Upper lobe of left lung (tissue), 6 donors: ENCODE data around the gene DOCK1. TPM values are rescaled to one million over a fixed set of nuclear protein-coding genes. Genes with fewer than 3 reads are reported as not detected.

ENCODE experiments used
- ATAC-seq, 2 donors: fragments of 200-7000 bp; cut with Tn5 transposase; one replicate each; pipeline ENCODE4 v1.9.1; 2022; ENCODE audit warnings: mild to moderate bottlenecking in 2 of 2, moderate library complexity in 2 of 2; ENCODE audit not compliant: low FRiP score in 2 of 2
- DNase-seq, 2 donors: peaks; one replicate each; pipeline ENCODE4 v3.0.0-alpha.2; 2019 to 2020
- H3K27ac ChIP-seq, 4 donors: fragments of 200-600 bp; sonication (generic); one replicate each; pipeline ENCODE4 v1.5.1; 2016 to 2019
- H3K27me3 ChIP-seq, 4 donors: fragments of 200-600 bp; sonication (generic); one replicate each; pipeline ENCODE4 v1.5.1; 2017 to 2019
- H3K36me3 ChIP-seq, 4 donors: fragments of 200-600 bp; sonication (generic); one replicate each; pipeline ENCODE4 v1.5.1; 2016 to 2019
- H3K4me1 ChIP-seq, 4 donors: fragments of 200-600 bp; sonication (generic); one replicate each; pipeline ENCODE4 v1.5.1; 2018 to 2019
- H3K4me3 ChIP-seq, 4 donors: fragments of 200-600 bp; sonication (generic); one replicate each; pipeline ENCODE4 v1.5.1; 2017 to 2019; ENCODE audit warnings: mild to moderate bottlenecking in 2 of 4, moderate library complexity in 1 of 4
- H3K9me3 ChIP-seq, 4 donors: fragments of 200-600 bp; sonication (generic); one replicate each; pipeline ENCODE4 v1.5.1; 2018 to 2019
- CTCF ChIP-seq, 6 experiments: fragments of 450-650 bp in 4 of 6; fragments of 200-600 bp in 2 of 6; sonication (generic) in 2 of 6; IDR thresholded peaks; one replicate each; pipeline ENCODE4 v1.5.1; 2016 to 2019; ENCODE audit warnings: antibody characterized with exemption in 6 of 6
- EP300 ChIP-seq, 4 donors: sonication (generic); formaldehyde crosslinking; IDR thresholded peaks; one replicate each; pipeline ENCODE4 v1.5.1; 2017; ENCODE audit warnings: antibody characterized with exemption in 4 of 4, control low read depth in 2 of 4
- POLR2A ChIP-seq, 4 donors: fragments of 450-650 bp; IDR thresholded peaks; one replicate each; pipeline ENCODE4 v1.5.1; 2016 to 2017; ENCODE audit warnings: antibody characterized with exemption in 4 of 4, mild to moderate bottlenecking in 2 of 4
- POLR2AphosphoS5 ChIP-seq, 2 donors: sonication (generic); formaldehyde crosslinking; IDR thresholded peaks; one replicate each; pipeline ENCODE4 v1.5.1; 2017; ENCODE audit warnings: antibody characterized with exemption in 2 of 2
- WGBS, 2 donors: methylation state at CpG; one replicate each; pipeline ENCODE4 v1.1.5; 2017 to 2018; 5-methylcytosine and 5-hydroxymethylcytosine counted together
- total RNA-seq, 6 donors: library from RNA; depleted of rRNA in 4 of 6; stranded (reverse); fragments of >200 nt in 4 of 6; gene quantifications; one replicate each; pipeline versions ENCODE4 v1.1.0 to v1.2.1, GENCODE V29; 2016 to 2021
- donor health status: DM: no; HTN: no; CAD: no; lungs with moderate emphysema.
- donor health status: DM: no; HTN: yes; CAD: no; lungs with severe emphysema.

DOCK1 gene
- total RNA-seq, 6 donors from 2014 or later: 37.5 to 63.9 (median 45.8) TPM

DNA sequence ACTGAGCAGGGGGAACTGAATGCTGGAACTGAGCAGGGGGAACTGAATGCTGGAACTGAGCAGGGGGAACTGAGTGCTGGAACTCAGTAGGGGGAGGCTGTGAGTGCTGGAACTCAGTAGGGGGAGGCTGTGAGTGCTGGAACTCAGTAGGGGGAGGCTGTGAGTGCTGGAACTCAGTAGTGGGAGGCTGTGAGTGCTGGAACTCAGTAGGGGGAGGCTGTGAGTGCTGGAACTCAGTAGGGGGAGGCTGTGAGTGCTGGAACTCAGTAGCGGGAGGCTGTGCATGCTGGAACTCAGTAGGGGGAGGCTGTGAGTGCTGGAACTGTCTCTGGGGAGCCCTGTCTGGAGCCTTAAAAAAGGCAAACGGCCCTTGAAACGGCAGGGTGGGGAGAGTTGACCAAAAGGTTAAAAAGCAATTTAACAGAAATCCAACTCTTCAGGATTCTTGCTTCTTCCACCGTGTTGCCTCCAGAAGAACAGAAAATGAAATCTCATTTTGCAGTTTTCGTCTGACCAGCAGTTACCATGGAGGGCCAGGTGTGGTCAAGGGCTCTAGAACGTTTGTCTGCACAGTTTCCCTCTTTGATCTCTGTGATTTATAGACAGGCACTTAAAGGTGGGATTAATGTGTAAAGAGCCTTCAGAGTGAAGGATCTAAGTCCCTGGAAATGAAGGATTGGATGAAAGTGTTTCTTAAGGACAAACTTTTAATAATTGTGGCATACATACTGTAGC is 19.1 kb downstream of the DOCK1 start:
- Histone ChIP-seq H3K4me1 (peaks cover 0 to 9% (median 5%) of the 10 kb centered on the region in 4 donors), H3K27ac (no peak overlapping the region), H3K27me3 (no peaks in the 10 kb centered on the region), H3K36me3 (peaks cover 0 to 18% (median 2%) of the 10 kb centered on the region in 4 donors), H3K4me3 (no peak overlapping the region), H3K9me3 (no peaks in the 10 kb centered on the region)
- 52% methylated on average over 6 of the region's 6 CpGs for WGBS, 2 donors
- TF ChIP-seq POLR2A (IDR thresholded peaks at IDR 0.05): no peak
- TF ChIP-seq POLR2AphosphoS5 (IDR thresholded peaks at IDR 0.05): no peak
- no peak for TF ChIP-seq CTCF (IDR thresholded peaks at IDR 0.05)
- no peak for TF ChIP-seq EP300 (IDR thresholded peaks at IDR 0.05)
- DNase-seq (no peak), ATAC-seq (no peak)

DNA sequence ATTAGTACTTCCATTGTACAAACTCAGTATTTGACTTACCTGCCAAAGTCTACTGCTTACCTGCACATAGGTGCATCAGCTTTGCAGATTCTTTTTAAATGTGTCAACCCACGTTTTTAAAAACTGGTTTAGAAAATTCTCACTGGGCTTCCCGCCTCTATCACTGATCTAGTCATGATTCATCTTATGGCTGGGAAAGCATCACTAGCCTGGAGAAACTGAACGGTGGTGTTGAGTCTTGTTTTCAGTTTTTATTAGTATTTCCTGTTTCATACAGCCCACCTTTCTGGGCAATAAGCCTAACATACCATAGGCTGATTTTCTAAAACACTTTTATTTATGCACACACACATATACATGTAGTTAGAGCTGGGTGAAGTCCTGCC is 19.7 kb downstream of the DOCK1 start:
- no peak for TF ChIP-seq EP300 (IDR thresholded peaks at IDR 0.05)
- TF ChIP-seq POLR2A (IDR thresholded peaks at IDR 0.05): no peak
- no peak for TF ChIP-seq POLR2AphosphoS5 (IDR thresholded peaks at IDR 0.05)
- no peak for TF ChIP-seq CTCF (IDR thresholded peaks at IDR 0.05)
- H3K4me3 ChIP-seq: no peak overlapping the region
- H3K27me3 ChIP-seq: no peaks in the 10 kb centered on the region
- ATAC-seq (no peak), DNase-seq (no peak)
- peaks cover 0 to 18% (median 2%) of the 10 kb centered on the region in 4 donors for H3K36me3 ChIP-seq
- 48 to 58% methylated on average over 3 of the region's 3 CpGs for WGBS, 2 donors
- no peak overlapping the region for H3K27ac ChIP-seq
- H3K9me3 ChIP-seq: no peaks in the 10 kb centered on the region
- peaks cover 0 to 9% (median 2%) of the 10 kb centered on the region in 4 donors for H3K4me1 ChIP-seq

- Histone ChIP-seq H3K9me3 (no peaks in the 10 kb centered on the region), H3K4me1 (peaks cover 5 to 15% (median 9%) of the 10 kb centered on the region in 4 donors), H3K4me3 (no peak overlapping the region), H3K36me3 (peaks cover 0 to 18% (median 2%) of the 10 kb centered on the region in 4 donors), H3K27me3 (no peaks in the 10 kb centered on the region), H3K27ac (no peak overlapping the region)
- ATAC-seq (no peak), DNase-seq (no peak)
- WGBS, 2 donors: 83 to 86% methylated on average over 8 of the region's 8 CpGs
- TF ChIP-seq POLR2AphosphoS5 (IDR thresholded peaks at IDR 0.05): no peak
- TF ChIP-seq CTCF (IDR thresholded peaks at IDR 0.05): no peak
- TF ChIP-seq EP300 (IDR thresholded peaks at IDR 0.05): no peak
- no peak for TF ChIP-seq POLR2A (IDR thresholded peaks at IDR 0.05)
Measured at GRCh38 chr10:126926568-126926967, 21.3 kb downstream of the DOCK1 start.

- DNase-seq (no peak), ATAC-seq (no peak)
- WGBS, 2 donors: 93 to 95% methylated on average over 13 of the region's 13 CpGs
- H3K9me3 ChIP-seq: no peaks in the 10 kb centered on the region
- H3K27ac ChIP-seq: no peak overlapping the region
- TF ChIP-seq CTCF (IDR thresholded peaks at IDR 0.05) (no peak), POLR2AphosphoS5 (IDR thresholded peaks at IDR 0.05) (no peak), POLR2A (IDR thresholded peaks at IDR 0.05) (no peak), EP300 (IDR thresholded peaks at IDR 0.05) (no peak)
- peaks cover 5 to 15% (median 11%) of the 10 kb centered on the region in 4 donors for H3K4me1 ChIP-seq
- H3K4me3 ChIP-seq: no peak overlapping the region
- peaks cover 0 to 18% (median 2%) of the 10 kb centered on the region in 4 donors for H3K36me3 ChIP-seq
- H3K27me3 ChIP-seq: no peaks in the 10 kb centered on the region
Measured at GRCh38 chr10:126927799-126928198, 22.6 kb downstream of the DOCK1 start.

DNA sequence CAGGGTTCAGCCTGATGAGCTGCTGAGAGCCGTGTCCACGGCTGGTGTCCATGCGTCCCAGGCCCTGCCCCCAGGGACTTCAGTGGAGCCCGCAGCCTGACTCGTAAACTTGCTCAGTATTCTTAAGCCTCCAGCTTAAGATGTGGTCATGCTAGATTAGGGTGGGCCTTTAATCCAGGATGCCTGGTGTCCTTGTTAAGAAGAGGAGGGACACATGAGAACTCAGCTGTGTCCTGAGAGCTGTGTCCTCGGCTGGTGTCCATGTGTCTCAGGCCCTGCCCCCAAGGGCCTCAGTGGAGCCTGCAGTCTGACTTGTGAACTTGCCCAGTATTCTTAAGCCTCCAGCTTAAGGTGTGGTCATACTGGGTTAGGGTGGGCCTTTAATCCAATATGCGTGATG is 23.0 kb downstream of the DOCK1 start:
- no peak for DNase-seq

More for the DNA sequence above, 23.0 kb downstream of the DOCK1 start:
- no peak for ATAC-seq
- no peak overlapping the region for H3K27ac ChIP-seq
- no peaks in the 10 kb centered on the region for H3K27me3 ChIP-seq
- no peaks in the 10 kb centered on the region for H3K9me3 ChIP-seq
- H3K36me3 ChIP-seq: peaks cover 0 to 18% (median 2%) of the 10 kb centered on the region in 4 donors
- H3K4me3 ChIP-seq: no peak overlapping the region
- peaks cover 5 to 15% (median 11%) of the 10 kb centered on the region in 4 donors for H3K4me1 ChIP-seq
- WGBS, 2 donors: 90 to 92% methylated on average over 7 of the region's 7 CpGs
- no peak for TF ChIP-seq POLR2AphosphoS5 (IDR thresholded peaks at IDR 0.05)
- no peak for TF ChIP-seq POLR2A (IDR thresholded peaks at IDR 0.05)
- TF ChIP-seq EP300 (IDR thresholded peaks at IDR 0.05): no peak
- no peak for TF ChIP-seq CTCF (IDR thresholded peaks at IDR 0.05)
